HCT116 (cell line): ENCODE measurements around the gene UPF3B. TPM values are rescaled to one million over a fixed set of nuclear protein-coding genes. Genes with fewer than 3 reads are reported as not detected.
"Not testable (repeated sequence)": the region's sequence is repeated elsewhere in the genome, so short reads cannot be mapped to it uniquely, and the experiment has no call there.

Experiments
- ATAC-seq: fragments of 200-7000 bp; cut with Tn5 transposase; 2 replicates; pipeline ENCODE4 v1.9.1; 2020; ENCODE audit warnings: mild to moderate bottlenecking, moderate library complexity
- BruUV-seq: library from RNA; stranded (reverse); fragments of 400-500 nt; replicated peaks from 2 replicates; lab custom pipeline; 2021; lab: Mats Ljungman, UMichigan
- CTCF ChIA-PET: fragments of 300-600 bp; sonication (Branson Sonifier 250); formaldehyde crosslinking; loops from one replicate; lab custom pipeline; 2021; ENCODE audit warnings: antibody characterized with exemption; lab: Charles Lee
- POLR2A ChIA-PET: fragments of 300-600, 350-600 bp; sonication (Branson Sonifier 250); formaldehyde crosslinking; loops from one replicate; lab custom pipeline; 2021; ENCODE audit warnings: antibody characterized with exemption; lab: Charles Lee
- RAD21 ChIA-PET, 2 experiments: fragments of 300-600 bp; sonication (Branson Sonifier 250); formaldehyde crosslinking; loops; one replicate each; lab custom pipeline; 2023; ENCODE audit warnings: low total read pairs in 2 of 2; ENCODE audit not compliant: uncharacterized antibody in 2 of 2, unreplicated experiment in 2 of 2, low non-redundant PET in 1 of 2; lab: Charles Lee
- DNase-seq: peaks from one replicate; pipeline ENCODE4 v3.0.0-alpha.2; 2010; ENCODE audit warnings: low read depth, low spot score
- H2AFZ ChIP-seq: fragments of 200-600 bp; shearing (Covaris generic), sonication (generic); 2 replicates; pipeline ENCODE4 v1.6.1; 2017; ENCODE audit warnings: low read depth, mixed run types, mixed read lengths, antibody characterized with exemption, low read length; ENCODE audit not compliant: poor library complexity, severe bottlenecking
- H3K27ac ChIP-seq: 2 replicates; pipeline ENCODE4 v1.5.1; 2012; ENCODE audit warnings: low read depth, low read length
- H3K27me3 ChIP-seq: fragments of 200-600 bp; sonication (generic); 2 replicates; pipeline ENCODE4 v1.6.1; 2016; ENCODE audit warnings: mixed run types, low read length, mixed read lengths; ENCODE audit not compliant: insufficient read depth
- H3K36me3 ChIP-seq, 2 experiments: fragments of 200-500 bp in 1 of 2; fragments of 200-600 bp in 1 of 2; sonication (Bioruptor generic) in 1 of 2; sonication (generic) in 1 of 2; 2 replicates each; pipeline versions ENCODE4 v1.5.1 to v1.6.1; 2014 to 2016; ENCODE audit warnings: low read length in 2 of 2, inconsistent platforms in 1 of 2, mixed read lengths in 1 of 2, mixed run types in 1 of 2; ENCODE audit not compliant: insufficient read depth in 2 of 2, control insufficient read depth in 1 of 2
- H3K4me1 ChIP-seq, 2 experiments: fragments of 200-600 bp in 1 of 2; sonication (generic) in 1 of 2; 2 replicates each; pipeline versions ENCODE4 v1.5.1 to v1.6.1; 2012 to 2017; ENCODE audit warnings: low read length in 2 of 2, inconsistent platforms in 1 of 2, mild to moderate bottlenecking in 1 of 2, mixed read lengths in 1 of 2, mixed run types in 1 of 2, moderate library complexity in 1 of 2; ENCODE audit not compliant: insufficient read depth in 2 of 2, control insufficient read depth in 1 of 2
- H3K4me2 ChIP-seq: fragments of 200-600 bp; sonication (generic); 2 replicates; pipeline ENCODE4 v1.6.1; 2017; ENCODE audit warnings: mixed run types, low read length, mixed read lengths
- H3K4me3 ChIP-seq, 2 experiments: fragments of 200-600 bp in 1 of 2; sonication (generic) in 1 of 2; replicated peaks in 1 of 2; 2 replicates each; pipeline ENCODE4 v1.5.1; 2011 to 2016; ENCODE audit warnings: low read length in 2 of 2, control low read depth in 1 of 2, low read depth in 1 of 2, mild to moderate bottlenecking in 1 of 2, mixed read lengths in 1 of 2, mixed run types in 1 of 2
- H3K79me2 ChIP-seq: fragments of 200-600 bp; sonication (generic); 2 replicates; pipeline ENCODE4 v1.6.1; 2017; ENCODE audit warnings: mild to moderate bottlenecking, mixed run types, low read length, moderate library complexity, mixed read lengths; ENCODE audit not compliant: insufficient read depth
- H3K9ac ChIP-seq: fragments of 200-600 bp; sonication (generic); 2 replicates; pipeline ENCODE4 v1.6.1; 2016; ENCODE audit warnings: low read length, mixed read lengths
- H3K9me2 ChIP-seq: fragments of 200-600 bp; sonication (generic), shearing (Covaris generic); 2 replicates; pipeline ENCODE4 v1.6.1; 2017; ENCODE audit warnings: mixed run types, mild to moderate bottlenecking, moderate library complexity; ENCODE audit not compliant: insufficient read depth
- H3K9me3 ChIP-seq, 2 experiments: fragments of 200-500 bp in 1 of 2; fragments of 200-600 bp in 1 of 2; sonication (Bioruptor generic) in 1 of 2; sonication (generic) in 1 of 2; 2 replicates each; pipeline ENCODE4 v1.6.1; 2014 to 2017; ENCODE audit warnings: low read length in 2 of 2, mixed read lengths in 2 of 2, inconsistent platforms in 1 of 2, low read depth in 1 of 2, mild to moderate bottlenecking in 1 of 2, mixed run types in 1 of 2, moderate library complexity in 1 of 2; ENCODE audit not compliant: control insufficient read depth in 1 of 2, insufficient read depth in 1 of 2
- H4K20me1 ChIP-seq: fragments of 200-600 bp; sonication (generic), shearing (Covaris generic); 2 replicates; pipeline ENCODE4 v1.6.1; 2017; ENCODE audit warnings: mixed run types, mild to moderate bottlenecking, moderate library complexity; ENCODE audit not compliant: insufficient read depth
- CBX3 ChIP-seq: IDR thresholded peaks from 2 replicates; pipeline ENCODE4 v1.6.1; 2012; ENCODE audit warnings: low read depth
- CEBPB ChIP-seq: IDR thresholded peaks from 2 replicates; pipeline ENCODE4 v1.6.1; 2012; ENCODE audit warnings: low read depth
- ELF1 ChIP-seq: IDR thresholded peaks from 2 replicates; pipeline ENCODE4 v1.6.1; 2012; ENCODE audit warnings: low read depth, borderline replicate concordance
- EZH2 ChIP-seq: fragments of 200-600 bp; sonication (generic); IDR thresholded peaks from 2 replicates; pipeline ENCODE4 v1.6.1; 2017; ENCODE audit warnings: antibody characterized with exemption, mixed run types
- EZH2phosphoT487 ChIP-seq: fragments of 200-600 bp; IDR thresholded peaks from 2 replicates; pipeline ENCODE4 v1.6.1; 2018; ENCODE audit warnings: antibody characterized with exemption, borderline replicate concordance
- FOSL1 ChIP-seq: IDR thresholded peaks from 2 replicates; pipeline ENCODE4 v1.6.1; 2012; ENCODE audit warnings: low read depth
- MAX ChIP-seq: IDR thresholded peaks from 2 replicates; pipeline ENCODE4 v1.6.1; 2012
- POLR2AphosphoS5 ChIP-seq: IDR thresholded peaks from 2 replicates; pipeline ENCODE4 v1.6.1; 2011; ENCODE audit warnings: mild to moderate bottlenecking, low read depth, low read length, moderate library complexity
- SIN3A ChIP-seq: IDR thresholded peaks from 2 replicates; pipeline ENCODE4 v1.6.1; 2012; ENCODE audit warnings: low read depth
- YY1 ChIP-seq: IDR thresholded peaks from 2 replicates; pipeline ENCODE4 v1.6.1; 2011; ENCODE audit warnings: low read length, low read depth, moderate library complexity, mild to moderate bottlenecking; ENCODE audit not compliant: insufficient replicate concordance; ENCODE audit errors: extremely low read depth
- ZFX ChIP-seq: fragments of 450-650 bp; IDR thresholded peaks from 2 replicates; pipeline ENCODE4 v1.6.1; 2017
- intact Hi-C: fragments of 100-400 bp; cut with micrococcal nuclease; formaldehyde crosslinking; loops from 2 replicates; pipeline ENCODE4 v1.10.0; 2022
- total RNA-seq: library from RNA; stranded (reverse); gene quantifications from one replicate; pipeline ENCODE4 v1.2.1, GENCODE V29; 2021; ENCODE audit not compliant: unreplicated experiment
- TF ChIP-seq, protein P1 (sequence below): IDR thresholded peaks from 2 replicates; pipeline ENCODE4 v1.6.1; 2012

Gene UPF3B
- total RNA-seq, 1 experiment from 2014 or later = 11.9 TPM

DNA sequence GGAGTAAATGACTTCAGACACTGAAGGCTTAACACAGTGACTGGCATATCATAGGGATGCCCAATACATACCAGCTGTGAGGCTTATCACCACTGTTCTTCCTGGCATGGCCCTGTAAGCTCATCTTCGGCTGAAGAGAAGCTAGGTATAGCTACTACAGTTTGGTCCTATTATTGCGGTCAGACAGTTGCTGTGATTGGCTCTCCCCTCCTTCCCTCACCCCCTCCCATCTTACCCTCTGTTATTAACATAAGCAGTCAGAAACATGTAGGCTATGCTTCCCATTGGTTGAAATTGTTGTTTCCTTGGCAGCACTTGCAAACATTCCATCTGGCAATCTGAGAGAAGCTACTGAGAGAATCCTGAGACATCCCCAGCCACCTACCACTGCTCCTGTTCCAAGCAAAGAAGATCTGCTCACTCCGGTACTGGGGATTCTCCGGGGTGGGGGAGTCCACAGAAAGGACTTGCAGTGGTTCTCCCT, 43.1 kb upstream of the UPF3B start, which contains the start of gene AKAP14:
TSS of gene AKAP14 (plus strand) at position 51 of the 484 bp plus-strand sequence. CDS start 7,331 bp downstream, outside the sequence.
- no peaks in the 10 kb centered on the region for H4K20me1 ChIP-seq
- H3K4me1 ChIP-seq = no peaks in the 10 kb centered on the region
- H3K9me3 ChIP-seq = no peaks in the 10 kb centered on the region
- no peak within 1 kb of the TSS for H3K4me2 ChIP-seq
- H3K79me2 ChIP-seq = no peaks in the 10 kb centered on the region
- H3K4me3 ChIP-seq = no peak within 1 kb of the TSS
- no peak within 1 kb of the TSS for H3K9ac ChIP-seq
- H3K9me2 ChIP-seq = no peaks in the 10 kb centered on the region
- TF ChIP-seq YY1 = no peak
- no peak for TF ChIP-seq EZH2
- no peak for TF ChIP-seq POLR2AphosphoS5
- TF ChIP-seq ELF1 = no peak
- no peak for TF ChIP-seq ZFX
- no peak for TF ChIP-seq SIN3A
- TF ChIP-seq MAX = no peak
- TF ChIP-seq CBX3 = no peak
- no peak for TF ChIP-seq EZH2phosphoT487
- TF ChIP-seq, protein P1, sequence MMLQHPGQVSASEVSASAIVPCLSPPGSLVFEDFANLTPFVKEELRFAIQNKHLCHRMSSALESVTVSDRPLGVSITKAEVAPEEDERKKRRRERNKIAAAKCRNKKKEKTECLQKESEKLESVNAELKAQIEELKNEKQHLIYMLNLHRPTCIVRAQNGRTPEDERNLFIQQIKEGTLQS = no peak
- no peak for TF ChIP-seq FOSL1
- TF ChIP-seq CEBPB = no peak
- intact Hi-C loops = no loop called here
- H3K27ac ChIP-seq = no peak within 1 kb of the TSS
- no TSS peak for BruUV-seq
- H3K27me3 ChIP-seq = no peaks in the 10 kb centered on the region
- H3K36me3 ChIP-seq = no peaks in the 10 kb centered on the region
- ChIA-PET RAD21 (no interaction called here), CTCF (interaction anchor here (1.0 kb wide), 1 partner anchor 8 kb away, joined by 3 read pairs; no protein-coding TSS in a partner anchor), POLR2A (no interaction called here)
- DNase-seq (no peak), ATAC-seq (no peak)
- H2AFZ ChIP-seq = no peak within 1 kb of the TSS

DNA sequence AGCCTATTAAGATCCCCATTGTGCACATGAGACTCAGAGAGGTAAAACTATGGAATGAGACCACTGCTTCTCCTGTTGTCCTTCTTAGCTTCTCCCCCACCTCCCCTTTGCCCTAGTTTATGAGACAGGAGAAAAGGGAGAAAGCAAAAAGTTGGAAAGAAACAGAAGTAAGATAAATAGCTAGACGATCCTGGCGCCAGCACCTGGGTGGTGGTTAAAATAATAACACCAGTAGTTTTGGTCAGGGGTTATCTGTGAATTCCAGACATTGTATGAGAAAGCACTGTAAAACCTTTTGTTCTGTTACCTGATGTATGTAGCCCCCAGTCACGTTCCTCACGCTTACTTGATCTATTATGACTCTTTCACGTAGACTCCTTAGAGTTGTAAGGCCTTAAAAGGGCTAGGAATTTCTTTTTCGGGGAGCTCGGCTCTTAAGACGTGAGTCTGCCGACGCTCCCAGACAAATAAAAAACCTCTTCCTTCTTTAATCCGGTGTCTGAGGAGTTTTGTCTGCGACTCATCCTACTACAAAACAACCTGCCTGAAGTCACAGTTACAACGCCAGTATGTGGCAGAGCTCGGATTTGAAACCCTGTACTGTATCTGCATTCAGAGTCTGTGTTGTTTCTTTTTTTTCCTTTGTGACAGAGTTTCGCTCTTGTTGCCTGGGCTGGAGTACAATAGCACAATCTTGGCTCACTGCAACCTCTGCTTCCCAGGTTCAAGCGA, 39.4 kb upstream of the UPF3B start:
- H3K4me2 ChIP-seq, RAD21 ChIA-PET, DNase-seq, H3K4me1 ChIP-seq, H3K9ac ChIP-seq, H2AFZ ChIP-seq, H3K79me2 ChIP-seq, H3K27ac ChIP-seq, CTCF ChIA-PET, ATAC-seq, BruUV-seq, H3K9me2 ChIP-seq, H3K27me3 ChIP-seq, H3K4me3 ChIP-seq, H3K36me3 ChIP-seq, intact Hi-C loops, H4K20me1 ChIP-seq, H3K9me3 ChIP-seq: not testable (repeated sequence)
- POLR2A ChIA-PET = interaction anchor here (0.8 to 1.6 kb wide), 2 partner anchors 39 to 123 kb away, joined by 3 read pairs; partner anchors contain the start of gene UPF3B

DNA sequence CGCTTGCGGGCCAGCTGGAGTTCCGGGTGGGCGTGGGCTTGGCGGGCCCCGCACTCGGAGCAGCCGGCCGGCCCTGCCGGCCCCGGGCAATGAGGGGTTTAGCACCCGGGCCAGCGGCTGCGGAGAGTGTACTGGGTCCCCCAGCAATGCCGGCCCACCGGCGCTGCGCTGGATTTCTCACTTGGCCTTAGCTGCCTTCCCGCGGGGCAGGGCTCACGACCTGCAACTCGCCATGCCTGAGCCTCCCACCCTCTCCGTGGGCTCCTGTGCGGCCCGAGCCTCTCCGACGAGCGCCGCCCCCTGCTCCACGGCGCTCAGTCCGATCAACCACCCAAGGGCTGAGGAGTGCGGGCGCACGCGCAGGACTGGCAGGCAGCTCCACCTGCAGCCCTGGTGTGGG, 37.9 kb upstream of the UPF3B start:
- H3K9ac ChIP-seq, H3K79me2 ChIP-seq, H3K27me3 ChIP-seq, intact Hi-C loops, H4K20me1 ChIP-seq, H3K9me2 ChIP-seq, BruUV-seq, H3K9me3 ChIP-seq, H3K27ac ChIP-seq, H3K4me1 ChIP-seq, DNase-seq, CTCF ChIA-PET, H3K36me3 ChIP-seq, H2AFZ ChIP-seq, ATAC-seq, H3K4me3 ChIP-seq, RAD21 ChIA-PET, H3K4me2 ChIP-seq: not testable (repeated sequence)
- POLR2A ChIA-PET = interaction anchor here (1.6 kb wide), 1 partner anchor 38 kb away, joined by 3 read pairs; the partner anchor contains the start of gene UPF3B
